ENCODE data around the gene NFIA.

The NFIA gene

DNA sequence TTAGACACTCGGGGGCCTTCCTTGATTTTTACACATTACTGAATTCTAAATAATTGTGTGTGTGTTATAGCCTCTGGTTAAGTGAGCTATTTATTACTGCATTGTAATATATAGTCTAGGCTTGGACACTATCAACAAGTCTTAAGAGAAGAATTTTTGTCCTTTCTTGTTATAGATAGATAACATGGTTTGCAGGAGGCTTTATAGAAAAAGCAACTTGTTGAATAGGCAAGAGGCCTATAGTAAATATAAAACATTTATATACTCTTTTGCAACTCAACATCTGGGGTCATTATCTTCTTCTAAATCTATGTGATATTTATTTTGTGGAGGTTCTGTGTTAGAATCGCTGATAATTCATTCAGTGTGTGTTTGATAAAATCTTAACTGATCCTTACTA lies 293.8 kb downstream of the NFIA start:
- CTCF ChIA-PET, result no interaction called here
- no peak overlapping the region for H3K27ac Mint-ChIP-seq

GRCh38 chr1:61377242-61377958 lies 295.0 kb downstream of the NFIA start:
- Mint-ChIP-seq H3K4me1 (no peaks in the 10 kb centered on the region), H3K9me3 (no peaks in the 10 kb centered on the region)
- CTCF ChIA-PET, result no interaction called here

More for the DNA sequence above, 293.8 kb downstream of the NFIA start:
- H3K4me3 Mint-ChIP-seq, result no peak overlapping the region
- no peak for DNase-seq
- H3K9me3 Mint-ChIP-seq, result no peaks in the 10 kb centered on the region
- H3K36me3 Mint-ChIP-seq, result no peaks in the 10 kb centered on the region
- H3K4me1 Mint-ChIP-seq, result no peaks in the 10 kb centered on the region
- H3K27me3 Mint-ChIP-seq, result no peaks in the 10 kb centered on the region

DNA sequence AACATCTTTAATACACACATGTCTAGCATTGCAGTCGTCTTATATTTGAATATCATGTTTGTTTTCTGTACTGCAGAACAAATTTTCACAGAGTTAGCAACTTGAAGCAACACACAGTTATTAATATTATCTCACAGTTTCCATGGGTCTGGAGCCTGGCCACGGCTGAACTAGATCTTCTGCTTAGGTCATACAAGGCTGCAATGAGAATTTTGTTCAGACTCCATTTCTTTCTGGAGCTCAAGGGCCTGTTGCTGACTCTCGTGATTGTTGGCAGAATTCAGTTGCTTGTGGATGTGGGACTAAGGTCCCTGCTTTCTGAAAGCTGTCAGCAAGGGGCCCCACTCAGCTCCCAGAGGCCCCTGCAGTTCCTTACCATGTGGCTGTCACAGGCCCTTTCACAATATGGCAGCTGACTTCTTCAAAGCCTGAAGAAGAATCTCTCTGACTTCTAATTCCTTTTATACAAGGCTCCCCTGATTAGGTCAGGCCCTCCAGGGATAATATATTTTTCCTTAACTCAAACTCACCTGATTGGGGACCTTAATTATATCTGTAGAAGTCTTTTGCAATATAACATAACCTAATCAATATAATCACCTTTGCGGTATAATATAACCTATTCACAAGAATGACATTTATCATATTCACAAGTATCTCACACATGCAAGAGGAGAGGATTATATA lies 296.3 kb downstream of the NFIA start:
- CTCF ChIA-PET, result no interaction called here
- Mint-ChIP-seq H3K4me3 (no peak overlapping the region), H3K36me3 (no peaks in the 10 kb centered on the region), H3K4me1 (no peaks in the 10 kb centered on the region), H3K9me3 (no peaks in the 10 kb centered on the region), H3K27me3 (no peaks in the 10 kb centered on the region), H3K27ac (no peak overlapping the region)
- no peak for DNase-seq

More at GRCh38 chr1:61377242-61377958, 295.0 kb downstream of the NFIA start:
- Mint-ChIP-seq H3K36me3 (no peaks in the 10 kb centered on the region), H3K27me3 (no peaks in the 10 kb centered on the region), H3K4me3 (no peak overlapping the region), H3K27ac (no peak overlapping the region)
- no peak for DNase-seq

DNA sequence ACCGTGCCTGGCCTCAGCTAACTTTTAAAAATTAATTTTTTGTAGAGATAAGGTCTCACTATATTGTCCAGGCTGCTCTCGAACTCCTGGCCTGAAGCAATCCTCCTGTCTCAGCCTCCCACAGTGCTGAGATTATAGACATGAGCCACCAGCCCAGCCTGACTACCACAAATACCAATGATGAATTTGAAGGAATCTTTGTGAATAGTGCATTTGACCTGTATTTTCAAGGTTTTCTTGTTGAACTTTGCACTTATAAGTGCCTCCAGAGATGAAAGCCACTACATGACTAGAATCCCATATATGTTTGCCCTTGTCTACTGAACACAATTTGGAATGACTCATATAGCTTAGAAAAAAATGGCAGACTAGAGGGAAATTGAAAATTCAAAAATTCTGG lies 297.3 kb downstream of the NFIA start:
- H3K9me3 Mint-ChIP-seq, result no peaks in the 10 kb centered on the region
- no peaks in the 10 kb centered on the region for H3K36me3 Mint-ChIP-seq
- no peaks in the 10 kb centered on the region for H3K4me1 Mint-ChIP-seq
- DNase-seq, result no peak
- CTCF ChIA-PET, result no interaction called here
- no peak overlapping the region for H3K4me3 Mint-ChIP-seq
- H3K27me3 Mint-ChIP-seq, result no peaks in the 10 kb centered on the region
- H3K27ac Mint-ChIP-seq, result no peak overlapping the region

- Mint-ChIP-seq H3K27ac (no peak overlapping the region), H3K9me3 (no peaks in the 10 kb centered on the region), H3K36me3 (no peaks in the 10 kb centered on the region), H3K27me3 (no peaks in the 10 kb centered on the region), H3K4me3 (no peak overlapping the region), H3K4me1 (no peaks in the 10 kb centered on the region)
- DNase-seq, result no peak
- CTCF ChIA-PET, result no interaction called here
Observed at GRCh38 chr1:61380561-61380960, 298.2 kb downstream of the NFIA start.

DNA sequence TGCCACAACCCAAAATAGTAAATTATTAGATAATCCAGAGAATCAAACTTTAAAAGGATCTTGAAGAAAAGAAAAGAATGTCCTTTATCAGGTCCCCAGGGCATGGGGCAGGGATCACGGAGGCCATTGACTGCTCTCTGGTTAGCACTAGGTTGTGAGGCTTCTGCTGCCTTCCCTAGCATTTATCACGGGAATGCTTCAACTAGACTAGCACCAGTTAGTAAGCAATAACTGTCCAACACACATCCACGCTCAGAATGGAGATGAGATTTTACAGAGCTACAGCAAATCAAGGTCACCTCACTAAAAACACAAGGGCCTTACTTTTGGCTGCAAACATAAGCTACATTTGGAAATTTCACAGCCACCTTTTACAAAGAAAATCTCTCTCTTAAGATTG lies 304.0 kb downstream of the NFIA start:
- Mint-ChIP-seq H3K36me3 (no peaks in the 10 kb centered on the region), H3K4me1 (peaks cover 10% of the 10 kb centered on the region), H3K4me3 (no peak overlapping the region), H3K27ac (no peak overlapping the region), H3K9me3 (no peaks in the 10 kb centered on the region), H3K27me3 (no peaks in the 10 kb centered on the region)
- no peak for DNase-seq
- CTCF ChIA-PET, result no interaction called here

DNA sequence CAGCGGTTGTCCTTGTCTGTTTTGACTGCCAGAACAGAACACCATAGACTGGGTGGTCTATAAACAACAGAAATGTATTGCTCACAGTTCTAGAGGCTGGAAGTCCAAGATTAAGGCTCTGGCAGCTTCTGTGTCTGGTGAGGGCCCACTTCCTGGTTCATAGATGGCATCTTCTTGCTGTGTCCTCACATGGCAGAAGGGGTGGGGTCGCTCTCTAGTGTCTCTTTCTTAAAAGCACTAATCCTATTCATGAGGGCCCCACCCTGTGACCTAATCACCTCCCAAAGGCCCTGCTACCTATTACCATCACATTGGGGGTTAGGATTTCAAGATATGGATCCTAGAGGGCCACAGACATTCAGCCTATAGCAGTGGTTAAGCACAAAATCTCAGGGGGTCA lies 304.4 kb downstream of the NFIA start:
- DNase-seq, result no peak
- Mint-ChIP-seq H3K4me3 (no peak overlapping the region), H3K4me1 (peaks cover 10% of the 10 kb centered on the region), H3K36me3 (no peaks in the 10 kb centered on the region), H3K27me3 (no peaks in the 10 kb centered on the region), H3K9me3 (no peaks in the 10 kb centered on the region), H3K27ac (no peak overlapping the region)
- CTCF ChIA-PET, result no interaction called here

DNA sequence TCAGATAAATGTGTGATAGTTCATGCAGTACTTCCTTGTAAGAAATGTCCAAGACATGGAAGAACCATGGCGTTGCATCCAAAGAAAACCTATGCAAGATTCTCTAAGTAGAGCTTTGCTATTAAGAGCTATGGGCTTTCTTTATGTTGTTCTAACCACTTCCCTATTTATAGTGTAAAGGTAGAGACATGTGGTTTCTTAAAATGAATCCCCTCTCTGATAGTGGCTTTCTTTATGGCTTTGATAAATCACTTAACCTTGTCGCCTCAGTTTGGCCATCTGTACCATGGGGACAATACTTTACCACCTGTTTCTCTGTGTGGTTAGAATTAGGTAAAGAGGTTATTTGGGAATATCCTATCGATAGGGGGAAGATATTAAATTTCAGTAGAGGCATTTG lies 305.5 kb downstream of the NFIA start:
- H3K4me1 Mint-ChIP-seq, result peaks cover 10% of the 10 kb centered on the region
- H3K27me3 Mint-ChIP-seq, result no peaks in the 10 kb centered on the region
- no peaks in the 10 kb centered on the region for H3K36me3 Mint-ChIP-seq
- DNase-seq, result no peak
- no peaks in the 10 kb centered on the region for H3K9me3 Mint-ChIP-seq
- CTCF ChIA-PET, result no interaction called here
- no peak overlapping the region for H3K27ac Mint-ChIP-seq
- no peak overlapping the region for H3K4me3 Mint-ChIP-seq

- Mint-ChIP-seq H3K4me1 (peaks cover 10% of the 10 kb centered on the region), H3K36me3 (no peaks in the 10 kb centered on the region), H3K27ac (no peak overlapping the region), H3K27me3 (no peaks in the 10 kb centered on the region), H3K4me3 (no peak overlapping the region), H3K9me3 (no peaks in the 10 kb centered on the region)
- no peak for DNase-seq
- CTCF ChIA-PET, result no interaction called here
Observed at GRCh38 chr1:61388566-61388965, 306.2 kb downstream of the NFIA start.

GRCh38 chr1:61389194-61389925 lies 307.0 kb downstream of the NFIA start:
- no peaks in the 10 kb centered on the region for H3K36me3 Mint-ChIP-seq
- H3K9me3 Mint-ChIP-seq, result no peaks in the 10 kb centered on the region
- no peak for DNase-seq
- no peak overlapping the region for H3K27ac Mint-ChIP-seq
- H3K27me3 Mint-ChIP-seq, result no peaks in the 10 kb centered on the region
- CTCF ChIA-PET, result no interaction called here
- H3K4me1 Mint-ChIP-seq, result peaks cover 10% of the 10 kb centered on the region
- H3K4me3 Mint-ChIP-seq, result no peak overlapping the region

- H3K27ac Mint-ChIP-seq, result no peak overlapping the region
- H3K36me3 Mint-ChIP-seq, result no peaks in the 10 kb centered on the region
- H3K4me1 Mint-ChIP-seq, result peaks cover 10% of the 10 kb centered on the region
- H3K27me3 Mint-ChIP-seq, result no peaks in the 10 kb centered on the region
- no peaks in the 10 kb centered on the region for H3K9me3 Mint-ChIP-seq
- DNase-seq, result no peak
- CTCF ChIA-PET, result no interaction called here
- no peak overlapping the region for H3K4me3 Mint-ChIP-seq
Observed at GRCh38 chr1:61389926-61390845, 307.8 kb downstream of the NFIA start.

DNA sequence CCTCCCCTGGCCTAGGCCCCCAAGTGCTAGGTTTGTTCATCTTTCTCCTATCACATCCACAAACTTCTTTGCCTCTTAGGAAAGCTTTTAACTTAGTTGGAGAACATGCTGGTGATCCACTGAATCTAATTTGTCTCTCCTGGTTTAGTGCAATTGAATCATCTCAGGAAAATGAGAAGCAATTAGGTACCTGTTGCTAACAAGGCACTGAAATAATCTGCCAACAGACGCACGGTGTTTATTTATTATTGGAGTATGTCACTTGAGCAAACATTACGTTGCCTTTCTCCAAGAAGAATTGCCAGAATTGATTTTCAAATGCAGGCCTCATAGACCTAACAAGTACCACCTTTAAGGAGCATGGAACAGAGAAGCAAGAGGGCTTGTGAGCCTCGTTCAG lies 309.4 kb downstream of the NFIA start:
- H3K36me3 Mint-ChIP-seq, result no peaks in the 10 kb centered on the region
- H3K27me3 Mint-ChIP-seq, result no peaks in the 10 kb centered on the region
- no peak overlapping the region for H3K27ac Mint-ChIP-seq
- H3K4me3 Mint-ChIP-seq, result no peak overlapping the region
- peaks cover 10% of the 10 kb centered on the region for H3K4me1 Mint-ChIP-seq
- CTCF ChIA-PET, result no interaction called here
- no peak for DNase-seq
- no peaks in the 10 kb centered on the region for H3K9me3 Mint-ChIP-seq

- no peak overlapping the region for H3K27ac Mint-ChIP-seq
- peaks cover 2% of the 10 kb centered on the region for H3K4me1 Mint-ChIP-seq
- H3K36me3 Mint-ChIP-seq, result no peaks in the 10 kb centered on the region
- CTCF ChIA-PET, result no interaction called here
- H3K27me3 Mint-ChIP-seq, result no peaks in the 10 kb centered on the region
- H3K4me3 Mint-ChIP-seq, result no peak overlapping the region
- DNase-seq, result no peak
- no peaks in the 10 kb centered on the region for H3K9me3 Mint-ChIP-seq
Observed at GRCh38 chr1:61392409-61393242, 310.3 kb downstream of the NFIA start.

Data from activated naive CD4-positive, alpha-beta T cell treated with anti-CD3 and anti-CD28 coated beads, Interleukin-2, amount 10 ng/mL, durations not matched to agents 7 days and 5 days (primary cell).